IMR-90 (cell line): ENCODE data around the gene NUDCD2. TPM values are rescaled to one million over a fixed set of nuclear protein-coding genes. Genes with fewer than 3 reads are reported as not detected.

Experiments used
- ATAC-seq: fragments of 200-7000 bp; cut with Tn5 transposase; 2 replicates; pipeline ENCODE4 v1.9.1; 2020; ENCODE audit warnings: low read depth, mild to moderate bottlenecking, moderate library complexity
- BruUV-seq: library from RNA; stranded (reverse); fragments of 400-500 nt; replicated peaks from 2 replicates; lab custom pipeline; 2021; lab: Mats Ljungman, UMichigan
- CTCF ChIA-PET: fragments of 300-600 bp; formaldehyde crosslinking; extraction: SDS; loops from one replicate; lab custom pipeline; 2021; ENCODE audit warnings: antibody characterized with exemption; lab: Yijun Ruan, JAX
- POLR2A ChIA-PET: fragments of 300-600 bp; sonication (Branson Sonifier 250); formaldehyde crosslinking; loops from one replicate; lab custom pipeline; 2022; ENCODE audit warnings: antibody characterized with exemption; ENCODE audit not compliant: unreplicated experiment; lab: Charles Lee
- DNase-seq: peaks from one replicate; pipeline ENCODE4 v3.0.0; 2013
- H2AFZ ChIP-seq: replicated peaks from 2 replicates; pipeline ENCODE3; 2013; ENCODE audit warnings: low read length, mild to moderate bottlenecking; ENCODE audit not compliant: poor library complexity
- H2AK5ac ChIP-seq: 2 replicates; pipeline ENCODE4 v1.6.1; 2013; ENCODE audit warnings: low read depth, low read length, inconsistent platforms
- H2AK9ac ChIP-seq: replicated peaks from 2 replicates; pipeline ENCODE3; 2013; ENCODE audit warnings: mild to moderate bottlenecking, low read depth, low read length, moderate library complexity; ENCODE audit not compliant: poor library complexity
- H2BK120ac ChIP-seq: 2 replicates; pipeline ENCODE4 v1.6.1; 2013; ENCODE audit warnings: low read depth, low read length, inconsistent platforms
- H2BK15ac ChIP-seq: 3 replicates; pipeline ENCODE4 v1.6.1; 2013; ENCODE audit warnings: low read depth, low read length, inconsistent platforms
- H2BK20ac ChIP-seq: 2 replicates; pipeline ENCODE4 v1.6.1; 2013; ENCODE audit warnings: low read depth, mild to moderate bottlenecking, inconsistent platforms, low read length, moderate library complexity
- H2BK5ac ChIP-seq: 2 replicates; pipeline ENCODE4 v1.6.1; 2013; ENCODE audit warnings: mild to moderate bottlenecking, low read depth, low read length, inconsistent platforms; ENCODE audit not compliant: poor library complexity, severe bottlenecking
- H3K14ac ChIP-seq: replicated peaks from 2 replicates; pipeline ENCODE4 v1.6.1; 2013; ENCODE audit warnings: low read depth, low read length, inconsistent platforms
- H3K18ac ChIP-seq: 2 replicates; pipeline ENCODE4 v1.6.1; 2013; ENCODE audit warnings: low read depth, low read length, control low read depth
- H3K23ac ChIP-seq: 2 replicates; pipeline ENCODE4 v1.6.1; 2013; ENCODE audit warnings: low read depth, low read length, inconsistent platforms
- H3K27ac ChIP-seq: 2 replicates; pipeline ENCODE4 v1.5.1; 2013; ENCODE audit warnings: mild to moderate bottlenecking, control low read depth, low read length; ENCODE audit not compliant: insufficient read depth
- H3K27me3 ChIP-seq: 2 replicates; pipeline ENCODE4 v1.6.1; 2013; ENCODE audit warnings: low read length; ENCODE audit not compliant: control insufficient read depth, insufficient read depth
- H3K36me3 ChIP-seq: 2 replicates; pipeline ENCODE4 v1.6.1; 2013; ENCODE audit warnings: low read length, mixed read lengths; ENCODE audit not compliant: control insufficient read depth, insufficient read depth
- H3K4ac ChIP-seq: 2 replicates; pipeline ENCODE4 v1.6.1; 2013; ENCODE audit warnings: low read depth, low read length, inconsistent platforms
- H3K4me1 ChIP-seq: 2 replicates; pipeline ENCODE4 v1.6.1; 2013; ENCODE audit warnings: low read length, mixed read lengths; ENCODE audit not compliant: control insufficient read depth, insufficient read depth
- H3K4me2 ChIP-seq: 2 replicates; pipeline ENCODE4 v1.6.1; 2013; ENCODE audit warnings: low read depth, mild to moderate bottlenecking, control low read depth, low read length, moderate library complexity
- H3K4me3 ChIP-seq: 2 replicates; pipeline ENCODE4 v1.5.1; 2013; ENCODE audit warnings: low read depth, mild to moderate bottlenecking, control low read depth, low read length, moderate library complexity; ENCODE audit not compliant: insufficient read depth
- H3K56ac ChIP-seq: 2 replicates; pipeline ENCODE4 v1.6.1; 2013; ENCODE audit warnings: low read length, inconsistent platforms; ENCODE audit not compliant: insufficient read depth; ENCODE audit errors: extremely low read depth
- H3K79me1 ChIP-seq, 2 experiments: 2 replicates each; pipeline ENCODE4 v1.6.1; 2013; ENCODE audit warnings: low read length in 2 of 2, inconsistent platforms in 1 of 2, low read depth in 1 of 2
- H3K9ac ChIP-seq: 2 replicates; pipeline ENCODE4 v1.6.1; 2013; ENCODE audit warnings: low read depth, low read length, control low read depth
- H3K9me1 ChIP-seq: 2 replicates; pipeline ENCODE4 v1.6.1; 2013; ENCODE audit warnings: low read length, inconsistent platforms; ENCODE audit not compliant: insufficient read depth
- H3K9me3 ChIP-seq: 2 replicates; pipeline ENCODE4 v1.6.1; 2013; ENCODE audit warnings: low read length; ENCODE audit not compliant: control insufficient read depth, insufficient read depth
- H4K20me1 ChIP-seq: 2 replicates; pipeline ENCODE4 v1.6.1; 2013; ENCODE audit warnings: low read length, inconsistent platforms; ENCODE audit not compliant: insufficient read depth
- H4K5ac ChIP-seq: 2 replicates; pipeline ENCODE4 v1.6.1; 2013; ENCODE audit warnings: mild to moderate bottlenecking, low read depth, low read length, control low read depth
- H4K8ac ChIP-seq, 2 experiments: 2 replicates each; pipeline ENCODE4 v1.6.1; 2013; ENCODE audit warnings: low read depth in 2 of 2, low read length in 2 of 2, control low read depth in 1 of 2, inconsistent platforms in 1 of 2
- H4K91ac ChIP-seq: 2 replicates; pipeline ENCODE4 v1.6.1; 2013; ENCODE audit warnings: low read depth, low read length, inconsistent platforms; ENCODE audit not compliant: insufficient read depth
- CEBPB ChIP-seq: IDR thresholded peaks from 2 replicates; pipeline ENCODE4 v1.6.1; 2012; ENCODE audit warnings: low read depth, low read length, improper control_type of control experiment
- FOS ChIP-seq: fragments of 150-350 bp; IDR thresholded peaks from 2 replicates; pipeline ENCODE4 v1.6.1; 2016; ENCODE audit warnings: low read depth, low read length
- RCOR1 ChIP-seq: IDR thresholded peaks from 2 replicates; pipeline ENCODE4 v1.6.1; 2012; ENCODE audit warnings: mild to moderate bottlenecking, low read length, improper control_type of control experiment; ENCODE audit not compliant: insufficient replicate concordance
- WGBS, 2 experiments: methylation state at CpG; one replicate each; pipeline versions ENCODE4 v1.1.5 to v1.1.7; 2013; ENCODE audit warnings: missing lambda C conversion rate in 2 of 2; ENCODE audit not compliant: insufficient read length in 1 of 2; ENCODE audit errors: extremely low coverage in 2 of 2; 5-methylcytosine and 5-hydroxymethylcytosine counted together
- dilution Hi-C: fragments of 300-500 bp; cut with HindIII; formaldehyde crosslinking; loops from one replicate; pipeline ENCODE4 v1.14.3; 2018; ENCODE audit warnings: low sequenced_read_pairs; ENCODE audit not compliant: unreplicated experiment
- in situ Hi-C: fragments of 300-500 bp; cut with MboI; formaldehyde crosslinking; loops from 3 replicates; pipeline ENCODE4 v1.14.3; 2019; ENCODE audit warnings: low sequenced_read_pairs, inconsistent platforms, mixed read lengths
- intact Hi-C: fragments of 100-400 bp; cut with micrococcal nuclease; formaldehyde crosslinking; loops from 2 replicates; pipeline ENCODE4 v1.10.0; 2022
- polyA plus RNA-seq, 3 experiments: library from polyadenylated mRNA; depleted of rRNA; stranded (reverse); fragments of >200 nt; gene quantifications; 2 replicates each; pipeline ENCODE4 v1.2.3, GENCODE V29; 2012; ENCODE audit warnings: low replicate concordance in 1 of 3
- total RNA-seq: library from RNA; depleted of rRNA; stranded (reverse); fragments of >200 nt; gene quantifications from 2 replicates; pipeline ENCODE4 v1.2.3, GENCODE V29; 2012

NUDCD2 gene
- total and polyA plus RNA-seq, 2 of the 4 experiments (the other 2 are of a cell fraction) = 3.0 to 3.5 TPM

DNA sequence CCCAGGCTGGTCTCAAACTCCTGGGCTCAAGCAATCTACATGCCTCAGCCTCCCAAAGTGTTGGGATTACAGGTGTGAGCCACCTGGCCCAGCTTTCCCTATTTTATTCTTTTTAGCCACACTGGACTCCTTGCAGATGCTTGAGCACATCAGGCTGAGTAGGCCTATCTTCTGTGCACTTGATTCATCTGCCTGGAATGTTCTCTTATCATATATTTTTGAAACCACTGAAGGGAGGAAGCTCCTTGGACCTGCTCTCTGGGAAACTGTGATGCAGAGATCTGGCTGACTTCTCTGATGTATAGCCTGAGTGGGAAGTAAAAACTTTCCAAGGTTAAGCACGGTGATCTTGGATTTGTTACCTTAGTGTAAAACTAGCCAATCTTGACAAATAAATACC lies 39.0 kb upstream of the NUDCD2 start:
- TF ChIP-seq FOS (0 out of 2 replicates have a peak, but pooled peaks have one; percentile 21), CEBPB (no peak), RCOR1 (no peak)
- no peak overlapping the region for H4K91ac ChIP-seq
- H3K27ac ChIP-seq = no peak overlapping the region
- H3K23ac ChIP-seq = no peak overlapping the region
- no peaks in the 10 kb centered on the region for H3K79me1 ChIP-seq
- no peak overlapping the region for H2AK5ac ChIP-seq
- no peak overlapping the region for H2BK120ac ChIP-seq
- no peak overlapping the region for H3K56ac ChIP-seq
- H3K4me3 ChIP-seq = no peak overlapping the region
- peaks cover 2% of the 10 kb centered on the region for H3K4me1 ChIP-seq
- no peak overlapping the region for H4K5ac ChIP-seq
- H3K4ac ChIP-seq = no peak overlapping the region
- H4K8ac ChIP-seq = no peak overlapping the region
- no peaks in the 10 kb centered on the region for H3K9me3 ChIP-seq
- no peak overlapping the region for H2BK15ac ChIP-seq
- no peak overlapping the region for H2BK5ac ChIP-seq
- no peak overlapping the region for H2AFZ ChIP-seq
- no peak overlapping the region for H2BK20ac ChIP-seq
- no peaks in the 10 kb centered on the region for H3K27me3 ChIP-seq
- H3K9ac ChIP-seq = no peak overlapping the region
- DNase-seq (peak; percentile 86), ATAC-seq (peak; percentile 61)
- ChIA-PET CTCF (interaction anchor here (1.3 kb wide), 1 partner anchor 10 kb away, joined by 8 read pairs; no protein-coding TSS in a partner anchor), POLR2A (no interaction called here)
- H3K4me2 ChIP-seq = no peak overlapping the region
- WGBS, 2 experiments = no CpG with 5 or more reads among the region's 1 CpG
- H3K14ac ChIP-seq = no peak overlapping the region
- H3K18ac ChIP-seq = no peak overlapping the region
- no peaks in the 10 kb centered on the region for H3K9me1 ChIP-seq
- dilution Hi-C loops = no loop called here
- intact Hi-C loops = no loop called here
- BruUV-seq = no TSS peak
- no peak overlapping the region for H2AK9ac ChIP-seq
- in situ Hi-C loops = no loop called here
- H4K20me1 ChIP-seq = no peaks in the 10 kb centered on the region
- H3K36me3 ChIP-seq = no peaks in the 10 kb centered on the region
